GM12864 (cell line): Measurements from ENCODE around the gene SEC22A.
A peak's percentile ranks its signal among the peaks of the same experiment; 100 is the strongest.
"Not testable (repeated sequence)": the region's sequence is repeated elsewhere in the genome, so short reads cannot be mapped to it uniquely, and the experiment has no call there.

Experiments
- DNase-seq: peaks from one replicate; pipeline ENCODE4 v3.0.0-alpha.2; 2011; ENCODE audit warnings: low read depth
- H3K4me3 ChIP-seq: 2 replicates; pipeline ENCODE4 v1.5.1; 2011; ENCODE audit warnings: mild to moderate bottlenecking, low read depth, low read length, control low read depth
- TF ChIP-seq, protein P1 (sequence below): IDR thresholded peaks from 2 replicates; pipeline ENCODE4 v1.5.1; 2011; ENCODE audit warnings: low read depth, mild to moderate bottlenecking, moderate library complexity, low read length, control low read depth, inconsistent platforms; ENCODE audit errors: missing control alignments

The SEC22A gene

GRCh38 chr3:123201223-123201556 is 553 bp upstream of the SEC22A start:
- TF ChIP-seq, protein P1, sequence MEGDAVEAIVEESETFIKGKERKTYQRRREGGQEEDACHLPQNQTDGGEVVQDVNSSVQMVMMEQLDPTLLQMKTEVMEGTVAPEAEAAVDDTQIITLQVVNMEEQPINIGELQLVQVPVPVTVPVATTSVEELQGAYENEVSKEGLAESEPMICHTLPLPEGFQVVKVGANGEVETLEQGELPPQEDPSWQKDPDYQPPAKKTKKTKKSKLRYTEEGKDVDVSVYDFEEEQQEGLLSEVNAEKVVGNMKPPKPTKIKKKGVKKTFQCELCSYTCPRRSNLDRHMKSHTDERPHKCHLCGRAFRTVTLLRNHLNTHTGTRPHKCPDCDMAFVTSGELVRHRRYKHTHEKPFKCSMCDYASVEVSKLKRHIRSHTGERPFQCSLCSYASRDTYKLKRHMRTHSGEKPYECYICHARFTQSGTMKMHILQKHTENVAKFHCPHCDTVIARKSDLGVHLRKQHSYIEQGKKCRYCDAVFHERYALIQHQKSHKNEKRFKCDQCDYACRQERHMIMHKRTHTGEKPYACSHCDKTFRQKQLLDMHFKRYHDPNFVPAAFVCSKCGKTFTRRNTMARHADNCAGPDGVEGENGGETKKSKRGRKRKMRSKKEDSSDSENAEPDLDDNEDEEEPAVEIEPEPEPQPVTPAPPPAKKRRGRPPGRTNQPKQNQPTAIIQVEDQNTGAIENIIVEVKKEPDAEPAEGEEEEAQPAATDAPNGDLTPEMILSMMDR = no peak
- peak overlapping the region; percentile 88 for H3K4me3 ChIP-seq

GRCh38 chr3:123202451-123202850 is 708 bp downstream of the SEC22A start:
- peak overlapping the region; percentile 88 for H3K4me3 ChIP-seq
- no peak for DNase-seq
- TF ChIP-seq, protein P1 = no peak

More at GRCh38 chr3:123201223-123201556, 553 bp upstream of the SEC22A start:
- no peak for DNase-seq

- H3K4me3 ChIP-seq = no peak overlapping the region
- no peak for DNase-seq
- TF ChIP-seq, protein P1 = no peak
Measured at GRCh38 chr3:123218990-123219389, 17.2 kb downstream of the SEC22A start.

DNA sequence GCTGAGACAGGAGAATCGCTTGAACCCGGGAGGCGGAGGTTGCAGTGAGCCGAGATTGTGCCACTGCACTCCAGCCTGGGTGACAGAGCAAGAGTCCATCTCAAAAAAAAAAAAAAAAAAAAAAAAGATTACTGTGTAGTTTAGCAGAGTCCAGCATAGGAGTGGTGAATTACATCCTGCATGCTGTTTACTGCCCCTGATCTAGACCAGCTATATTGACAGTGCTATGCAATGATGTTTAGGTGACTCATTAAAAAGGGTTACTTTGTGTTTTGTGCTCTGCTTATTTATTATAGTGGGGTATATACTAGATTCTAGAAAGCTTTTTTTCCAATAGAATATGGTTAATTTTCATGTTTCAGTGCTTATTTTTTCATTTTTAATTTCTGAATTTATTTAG is 19.6 kb downstream of the SEC22A start:
- not testable (repeated sequence) for H3K4me3 ChIP-seq

DNA sequence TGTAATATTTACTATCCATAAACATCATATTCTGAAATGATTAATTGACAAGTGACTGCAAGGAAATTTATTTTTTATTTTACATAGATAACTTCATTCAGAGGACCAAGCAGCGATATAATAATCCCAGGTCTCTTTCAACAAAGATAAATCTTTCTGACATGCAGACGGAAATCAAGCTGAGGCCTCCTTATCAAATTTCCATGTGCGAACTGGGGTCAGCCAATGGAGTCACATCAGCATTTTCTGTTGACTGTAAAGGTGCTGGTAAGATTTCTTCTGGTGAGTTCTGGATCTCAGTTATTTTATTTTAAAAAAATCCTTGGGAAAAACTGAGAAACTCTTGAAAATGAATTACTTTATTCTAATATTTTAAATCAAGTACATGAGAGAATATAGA is 23.3 kb downstream of the SEC22A start:
- H3K4me3 ChIP-seq = no peak overlapping the region
- no peak for DNase-seq
- TF ChIP-seq, protein P1 = no peak

More for the DNA sequence above, 19.6 kb downstream of the SEC22A start:
- not testable (repeated sequence) for DNase-seq

- DNase-seq = no peak
- TF ChIP-seq, protein P1 = no peak
- no peak overlapping the region for H3K4me3 ChIP-seq
Measured at GRCh38 chr3:123226549-123226948, 24.8 kb downstream of the SEC22A start.

DNA sequence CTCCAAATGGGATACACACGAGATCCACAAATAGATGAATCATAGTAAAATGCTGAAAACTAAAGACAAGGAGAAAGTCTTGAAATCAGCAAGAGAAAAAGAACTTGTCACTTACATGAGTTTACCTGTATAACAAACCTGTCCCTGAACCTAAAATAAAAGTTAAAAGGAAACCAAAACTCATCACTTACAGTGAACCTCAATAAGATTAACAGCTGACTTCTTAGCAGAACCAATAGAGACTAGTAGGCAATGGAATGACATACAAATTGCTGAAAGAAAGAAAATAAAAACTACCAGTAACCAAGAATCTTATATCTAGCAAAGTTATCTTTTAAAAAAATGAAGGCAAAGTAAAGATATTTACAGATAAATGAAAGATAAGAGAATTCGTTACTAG is 27.4 kb downstream of the SEC22A start:
- DNase-seq = no peak
- no peak overlapping the region for H3K4me3 ChIP-seq
- TF ChIP-seq, protein P1 = no peak

GRCh38 chr3:123236902-123237301 is 35.2 kb downstream of the SEC22A start:
- TF ChIP-seq, protein P1 = no peak
- H3K4me3 ChIP-seq = no peak overlapping the region
- DNase-seq = no peak

DNA sequence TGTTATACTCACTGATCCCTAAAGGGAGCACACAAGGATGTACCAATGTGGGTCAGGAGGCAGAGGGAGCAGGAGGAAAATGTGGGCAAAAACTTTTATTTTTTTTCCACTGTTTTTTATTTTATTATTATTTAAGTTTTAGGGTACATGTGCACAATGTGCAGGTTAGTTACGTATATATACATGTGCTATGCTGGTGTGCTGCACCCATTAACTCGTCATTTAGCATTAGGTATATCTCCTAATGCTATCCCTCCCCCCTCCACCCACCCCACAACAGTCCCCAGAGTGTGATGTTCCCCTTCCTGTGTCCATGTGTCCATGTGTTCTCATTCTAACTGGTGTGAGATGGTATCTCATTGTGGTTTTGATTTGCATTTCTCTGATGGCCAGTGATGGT is 37.4 kb downstream of the SEC22A start:
- not testable (repeated sequence) for DNase-seq, H3K4me3 ChIP-seq
